Stimulated activated CD8-positive, alpha-beta memory T cell treated with anti-CD3 and anti-CD28 coated beads, Interleukin-4, amount 100 ng/mL, for 48 hours (primary cell): ENCODE measurements around the gene SLC7A1.

Experiments
- DNase-seq: peaks from one replicate; pipeline ENCODE4 v3.0.0-alpha.2; 2020

SLC7A1 gene

GRCh38 chr13:29550430-29550988 is 45.0 kb downstream of the SLC7A1 start:
- no peak for DNase-seq

GRCh38 chr13:29548722-29549121 is 46.8 kb downstream of the SLC7A1 start:
- no peak for DNase-seq

GRCh38 chr13:29547153-29547552 is 48.3 kb downstream of the SLC7A1 start:
- no peak for DNase-seq

- no peak for DNase-seq
These were observed 48.8 kb downstream of the SLC7A1 start for GRCh38 chr13:29546662-29547061.

- no peak for DNase-seq
These were observed 49.5 kb downstream of the SLC7A1 start for GRCh38 chr13:29545988-29546387.

- peak; percentile 81 for DNase-seq
These were observed 52.0 kb downstream of the SLC7A1 start for GRCh38 chr13:29543230-29544215.

GRCh38 chr13:29542381-29542780 is 53.1 kb downstream of the SLC7A1 start:
- no peak for DNase-seq

- DNase-seq, result no peak
These were observed 54.1 kb downstream of the SLC7A1 start for GRCh38 chr13:29541400-29541799.

GRCh38 chr13:29540799-29541198 is 54.7 kb downstream of the SLC7A1 start:
- DNase-seq, result no peak

GRCh38 chr13:29540334-29540733 is 55.2 kb downstream of the SLC7A1 start:
- DNase-seq, result no peak

- DNase-seq, result no peak
These were observed 55.6 kb downstream of the SLC7A1 start for GRCh38 chr13:29539856-29540255.

- no peak for DNase-seq
These were observed 56.8 kb downstream of the SLC7A1 start for GRCh38 chr13:29538652-29539040.

- DNase-seq, result no peak
These were observed 57.5 kb downstream of the SLC7A1 start for GRCh38 chr13:29537736-29538651.

- DNase-seq, result no peak
These were observed 58.6 kb downstream of the SLC7A1 start for GRCh38 chr13:29536853-29537252.

- no peak for DNase-seq
These were observed 59.5 kb downstream of the SLC7A1 start for GRCh38 chr13:29535663-29536655.

- DNase-seq, result no peak
These were observed 61.4 kb downstream of the SLC7A1 start for GRCh38 chr13:29534083-29534482.

GRCh38 chr13:29532821-29533220 is 62.7 kb downstream of the SLC7A1 start:
- DNase-seq, result no peak

- no peak for DNase-seq
These were observed 63.4 kb downstream of the SLC7A1 start for GRCh38 chr13:29532116-29532515.

- DNase-seq, result no peak
These were observed 64.6 kb downstream of the SLC7A1 start for GRCh38 chr13:29530901-29531300.

GRCh38 chr13:29529754-29530153 is 65.7 kb downstream of the SLC7A1 start:
- no peak for DNase-seq

GRCh38 chr13:29527916-29528315 is 67.6 kb downstream of the SLC7A1 start:
- no peak for DNase-seq

- no peak for DNase-seq
These were observed 68.0 kb downstream of the SLC7A1 start for GRCh38 chr13:29527511-29527910.
